ENCODE measurements around the gene SUN5.
"Not testable (repeated sequence)": the region's sequence is repeated elsewhere in the genome, so short reads cannot be mapped to it uniquely, and the experiment has no call there.

Gene SUN5

DNA sequence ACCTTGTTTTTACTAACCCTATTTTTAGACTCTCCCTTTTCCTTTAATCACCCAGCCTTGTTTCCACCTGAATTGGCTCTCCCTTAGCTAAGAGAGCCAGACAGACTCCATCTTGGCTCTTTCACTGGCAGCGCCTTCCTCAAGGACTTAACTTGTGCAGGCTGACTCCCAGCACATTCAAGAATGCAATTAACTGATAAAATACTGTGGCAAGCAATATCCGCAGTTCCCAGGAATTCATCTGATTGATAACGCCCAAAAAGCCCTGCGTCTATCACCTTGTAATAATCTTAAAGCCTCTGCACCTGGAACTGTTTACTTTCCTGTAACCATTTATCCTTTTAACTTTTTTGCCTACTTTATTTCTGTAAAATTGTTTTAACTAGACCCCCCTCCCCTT lies 29.1 kb downstream of the SUN5 start:
- not testable (repeated sequence) for DNase-seq

DNA sequence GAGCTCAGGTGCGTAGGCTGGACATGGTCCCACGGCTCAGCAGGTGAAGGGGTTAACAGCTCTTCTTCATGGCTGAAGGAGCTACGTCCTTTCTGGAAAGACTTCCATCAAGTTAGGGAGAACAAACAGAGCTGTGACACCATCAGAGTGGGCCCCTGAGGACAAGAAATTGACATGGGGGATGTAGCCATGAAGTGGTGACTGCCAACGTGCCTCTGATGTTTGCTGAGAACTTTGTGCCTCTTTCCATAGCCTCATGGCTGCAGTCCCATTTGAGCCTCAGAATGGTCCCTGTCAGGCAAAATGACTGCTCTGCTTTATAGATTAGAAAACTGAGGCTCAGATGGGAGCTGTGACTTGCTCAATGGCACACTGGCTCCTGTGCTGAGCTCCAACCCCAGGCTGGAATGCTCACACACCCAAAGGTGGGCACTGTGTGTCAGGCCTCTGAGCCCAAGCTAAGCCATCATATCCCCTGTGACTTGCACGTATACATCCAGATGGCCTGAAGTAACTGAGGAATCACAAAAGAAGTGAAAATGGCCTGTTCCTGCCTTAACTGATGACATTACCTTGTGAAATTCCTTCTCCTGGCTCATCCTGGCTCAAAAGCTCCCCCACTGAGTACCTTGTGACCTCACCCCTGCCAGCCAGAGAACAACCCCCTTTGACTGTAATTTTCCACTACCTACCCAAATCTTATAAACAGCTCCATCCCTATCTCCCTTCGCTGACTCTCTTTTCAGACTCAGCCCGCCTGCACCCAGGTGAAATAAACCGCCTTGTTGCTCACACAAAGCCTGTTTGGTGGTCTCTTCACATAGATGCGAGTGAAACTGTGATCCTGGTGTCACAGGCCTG lies 29.8 kb downstream of the SUN5 start:
- not testable (repeated sequence) for DNase-seq

DNA sequence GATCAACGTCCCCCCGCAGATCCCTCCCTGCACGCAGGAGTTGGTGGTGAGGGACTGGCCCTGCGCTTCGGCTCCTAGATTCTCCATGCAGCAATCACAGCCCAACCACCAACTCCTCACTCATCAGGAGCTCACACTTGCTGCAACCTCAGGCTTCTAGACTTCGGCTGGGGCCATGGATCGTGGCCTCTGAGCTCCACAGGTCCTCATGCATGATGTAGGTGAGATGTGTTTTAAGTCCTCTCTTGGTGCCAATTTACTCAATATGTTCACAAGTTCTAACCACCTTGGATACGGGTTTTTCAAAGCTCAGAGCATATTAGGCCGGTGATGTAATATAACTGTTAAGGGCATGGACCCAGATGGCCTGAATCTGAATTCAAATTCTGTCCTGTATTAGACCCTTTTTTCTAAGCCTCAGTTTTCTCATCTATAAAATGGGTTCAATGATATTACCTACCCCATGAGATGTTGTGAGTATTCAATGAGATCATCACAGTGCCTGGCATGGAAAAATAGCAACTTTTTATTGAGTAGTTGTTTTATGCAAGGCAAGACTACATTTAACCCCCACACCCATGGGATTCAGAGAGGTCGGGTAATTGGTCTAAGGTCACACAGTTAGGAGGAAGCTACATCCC lies 31.0 kb downstream of the SUN5 start:
- DNase-seq = no peak

DNA sequence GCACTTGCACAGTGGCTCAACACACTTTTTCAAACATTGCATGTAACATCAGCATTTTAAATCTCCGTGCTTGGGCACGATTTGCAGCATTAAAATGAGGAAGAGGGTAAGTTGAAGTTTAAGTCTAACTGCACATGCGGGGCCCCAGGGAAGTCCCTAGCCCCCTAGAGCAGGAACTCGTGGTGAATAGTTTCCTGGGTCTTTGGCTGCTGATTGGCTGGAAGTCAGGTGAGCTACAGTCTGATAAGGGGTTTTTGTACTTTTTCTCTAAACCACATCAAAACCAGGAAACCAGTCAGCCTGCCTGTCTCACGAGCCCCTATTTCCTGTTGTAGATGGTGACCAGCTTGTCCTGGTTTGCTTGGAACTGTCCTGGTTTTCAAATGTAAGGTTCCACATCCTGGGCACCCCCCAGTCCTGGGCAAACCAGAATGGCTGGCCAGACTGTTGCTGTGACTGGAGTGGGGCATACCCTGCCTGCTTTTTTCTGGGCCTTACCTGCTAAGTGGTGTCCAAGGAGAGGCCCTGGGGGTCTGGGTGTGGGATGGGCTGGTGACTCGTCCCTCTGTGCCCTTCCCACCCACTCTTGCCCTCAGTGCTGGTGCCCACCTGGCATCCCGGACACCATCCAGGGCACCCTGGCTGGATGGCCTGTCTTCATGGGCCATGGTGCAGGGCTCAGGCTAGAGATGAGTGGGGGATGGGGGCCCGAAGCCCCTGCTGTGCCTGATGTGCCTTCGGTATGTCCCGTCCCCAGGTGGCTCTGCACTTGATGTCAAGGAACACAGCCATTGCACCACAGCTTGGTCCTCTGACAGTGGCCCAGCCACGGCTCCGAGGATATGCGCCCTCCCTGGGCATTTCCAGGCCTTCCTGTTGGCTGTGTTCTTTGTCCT lies 31.8 kb downstream of the SUN5 start:
- DNase-seq = peak; percentile 91

DNA sequence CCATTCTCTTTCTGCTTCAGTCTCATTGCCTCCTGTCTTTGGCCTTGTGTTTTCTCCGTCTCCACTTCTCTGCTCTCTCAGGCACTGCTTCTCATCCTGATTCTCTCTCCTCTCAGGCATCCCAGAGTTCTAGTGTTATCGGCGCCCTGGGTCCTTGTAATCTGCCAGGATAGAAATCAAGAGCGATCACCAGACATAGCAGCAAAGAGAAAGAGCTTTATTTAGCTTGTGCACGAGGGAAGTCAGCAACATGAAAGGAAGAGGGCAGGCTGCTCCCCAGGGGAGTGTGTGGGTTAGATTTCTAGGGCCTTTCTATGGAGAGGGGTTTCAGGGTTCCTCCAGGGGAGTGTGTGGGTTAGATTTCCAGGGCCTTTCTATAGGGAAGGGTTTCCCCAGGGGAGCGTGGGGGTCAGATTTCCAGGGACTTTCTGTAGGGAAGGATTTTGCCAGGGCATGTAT lies 32.5 kb downstream of the SUN5 start:
- no peak for DNase-seq

DNA sequence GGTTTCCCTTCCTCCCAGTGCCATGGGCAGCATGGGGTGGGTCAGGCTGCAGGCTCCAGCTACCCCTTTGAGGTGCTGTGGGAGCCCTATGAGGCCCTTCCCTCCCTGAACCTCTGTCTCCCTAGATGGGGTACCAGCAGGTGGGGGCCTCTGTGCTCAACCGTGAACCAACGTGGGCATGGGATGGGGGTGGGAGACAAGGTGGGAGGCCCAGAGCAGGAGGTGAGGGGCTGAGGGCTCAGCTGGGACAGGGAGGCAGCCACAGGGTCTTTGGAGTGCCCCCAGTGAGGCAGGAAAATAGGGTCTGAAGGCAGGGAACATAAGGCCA lies 33.3 kb downstream of the SUN5 start:
- DNase-seq = no peak

DNA sequence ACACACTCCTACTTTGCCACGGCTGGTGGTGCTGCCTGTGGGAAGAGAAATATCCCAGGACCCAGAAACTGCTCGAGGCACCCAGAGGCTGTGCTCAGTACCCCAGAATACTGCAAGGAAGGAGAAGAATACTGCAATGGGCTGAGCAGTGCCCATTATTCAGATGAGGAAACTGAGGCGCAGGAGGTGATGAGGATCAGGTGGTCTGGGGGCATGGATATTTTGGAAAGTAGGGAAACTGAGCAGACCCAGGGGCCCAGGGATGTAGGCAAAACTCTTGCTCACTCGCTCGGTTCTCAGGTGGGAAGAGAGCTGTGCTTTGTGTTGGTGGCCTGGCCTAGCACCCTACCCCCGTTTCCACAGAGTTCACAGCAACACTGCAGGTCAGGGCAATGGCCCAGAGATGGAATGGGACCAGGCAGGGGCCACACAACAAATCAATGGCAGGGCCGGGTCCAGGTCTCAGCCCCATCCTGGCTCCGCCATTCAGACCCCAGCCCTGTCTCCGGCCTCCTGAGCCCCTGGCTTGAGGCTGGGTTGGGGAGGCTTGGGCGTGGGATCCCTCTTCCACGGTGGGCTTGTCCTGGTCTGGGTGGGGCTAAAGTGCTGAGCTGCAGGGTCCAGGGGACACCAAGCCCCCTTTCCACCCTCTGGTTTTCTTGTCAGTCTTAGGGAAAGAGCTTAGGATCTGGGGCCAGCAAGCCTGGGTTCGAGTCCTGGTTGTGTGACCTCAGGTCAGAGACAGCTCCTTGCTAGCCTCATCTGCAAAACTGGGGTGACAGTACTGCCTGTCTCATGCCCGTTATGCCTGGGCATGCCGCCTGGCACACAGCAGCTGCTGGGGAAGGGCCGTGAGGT lies 33.9 kb downstream of the SUN5 start:
- DNase-seq = no peak

DNA sequence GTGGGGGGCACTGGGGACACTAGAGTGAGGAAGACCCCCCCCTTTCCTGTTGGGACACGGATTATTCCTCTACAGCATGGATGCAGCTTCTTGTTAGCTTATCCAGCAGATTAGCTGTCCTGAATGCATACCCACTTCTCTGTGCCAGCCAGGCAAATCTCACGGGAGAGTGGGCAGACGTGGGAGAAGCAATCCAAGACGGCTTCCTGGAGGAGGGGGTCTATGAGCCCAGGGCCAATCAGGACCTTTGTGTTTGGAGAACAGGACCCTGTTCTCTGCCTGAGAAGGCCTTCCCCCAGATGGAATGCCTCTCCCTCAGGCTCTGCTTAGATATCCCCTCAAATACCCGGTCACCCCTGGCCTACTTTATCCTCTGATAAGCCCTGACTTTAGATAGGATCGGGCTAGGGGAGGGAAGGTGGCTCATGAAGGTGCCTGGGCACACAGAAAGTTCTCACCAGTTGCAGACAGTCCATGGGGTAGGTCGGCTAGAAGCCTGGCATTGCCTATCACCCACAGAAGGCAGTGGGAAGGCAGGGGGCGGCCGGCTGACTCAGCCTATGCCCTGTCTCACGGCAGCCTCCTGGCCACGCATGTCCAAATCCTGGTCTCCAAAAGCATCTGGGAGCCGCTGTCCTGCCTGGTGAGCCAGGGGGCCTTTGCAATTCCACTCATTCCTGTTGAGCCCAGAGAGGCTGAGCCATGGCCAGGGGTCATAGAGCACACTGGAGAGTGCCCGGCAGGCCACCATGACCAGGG lies 34.7 kb downstream of the SUN5 start:
- no peak for DNase-seq

DNA sequence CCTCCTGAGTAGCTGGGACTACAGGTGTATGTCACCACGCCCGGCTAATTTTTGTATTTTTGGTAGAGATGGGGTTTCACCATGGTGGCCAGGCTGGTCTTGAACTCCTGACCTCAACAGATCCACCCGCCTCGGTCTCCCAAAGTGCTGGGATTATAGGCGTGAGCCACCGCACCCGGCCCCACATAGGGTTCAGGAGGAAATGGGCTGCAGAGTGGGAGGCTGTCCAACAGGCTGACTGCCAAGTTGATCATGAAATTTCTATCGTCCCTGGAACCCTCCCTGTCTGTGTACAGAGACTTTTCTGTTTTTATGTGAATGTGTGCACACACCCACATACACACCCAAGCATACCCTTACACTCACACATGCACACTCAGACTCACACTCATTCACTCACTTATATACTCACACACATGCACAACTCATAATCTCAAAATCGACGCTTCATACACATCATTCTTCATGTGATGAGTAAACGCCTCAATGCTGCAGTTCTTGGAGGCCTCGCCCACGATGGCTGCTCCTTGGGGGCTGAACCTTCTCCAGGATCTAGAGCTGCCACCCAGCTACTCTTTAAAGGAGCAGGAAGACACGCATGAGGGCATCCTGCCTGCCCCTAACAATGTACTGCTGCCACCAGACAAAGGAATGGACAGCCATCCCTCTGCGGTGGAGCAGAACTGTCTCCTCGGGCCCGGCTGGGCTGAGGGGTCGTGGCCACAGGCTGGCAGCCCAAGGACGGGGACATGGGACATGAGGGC lies 35.6 kb downstream of the SUN5 start:
- no peak for DNase-seq

DNA sequence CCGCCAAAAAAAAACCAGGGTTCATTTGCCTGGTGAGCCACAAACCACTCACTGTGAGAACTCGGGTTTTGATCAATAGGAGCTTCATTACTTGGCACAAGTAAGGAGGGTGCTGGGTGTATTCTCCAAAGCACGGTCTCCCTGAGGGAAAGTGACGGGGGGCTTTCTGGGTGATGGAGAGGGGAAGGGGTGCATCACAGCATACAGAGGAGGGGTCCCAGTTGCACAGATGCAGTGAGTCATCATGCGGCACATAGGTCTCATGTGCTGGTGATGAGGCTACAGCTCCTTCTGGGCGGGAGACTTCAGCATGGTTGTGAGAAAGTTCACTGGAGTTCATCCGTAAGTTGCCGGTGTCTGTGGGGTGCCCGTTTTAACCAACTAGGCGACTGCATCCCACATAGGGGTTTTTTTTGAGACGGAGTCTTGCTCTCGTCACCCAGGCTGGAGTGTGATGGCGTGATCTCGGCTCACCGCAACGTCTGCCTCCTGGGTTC lies 36.2 kb downstream of the SUN5 start:
- DNase-seq = peak; percentile 69

DNA sequence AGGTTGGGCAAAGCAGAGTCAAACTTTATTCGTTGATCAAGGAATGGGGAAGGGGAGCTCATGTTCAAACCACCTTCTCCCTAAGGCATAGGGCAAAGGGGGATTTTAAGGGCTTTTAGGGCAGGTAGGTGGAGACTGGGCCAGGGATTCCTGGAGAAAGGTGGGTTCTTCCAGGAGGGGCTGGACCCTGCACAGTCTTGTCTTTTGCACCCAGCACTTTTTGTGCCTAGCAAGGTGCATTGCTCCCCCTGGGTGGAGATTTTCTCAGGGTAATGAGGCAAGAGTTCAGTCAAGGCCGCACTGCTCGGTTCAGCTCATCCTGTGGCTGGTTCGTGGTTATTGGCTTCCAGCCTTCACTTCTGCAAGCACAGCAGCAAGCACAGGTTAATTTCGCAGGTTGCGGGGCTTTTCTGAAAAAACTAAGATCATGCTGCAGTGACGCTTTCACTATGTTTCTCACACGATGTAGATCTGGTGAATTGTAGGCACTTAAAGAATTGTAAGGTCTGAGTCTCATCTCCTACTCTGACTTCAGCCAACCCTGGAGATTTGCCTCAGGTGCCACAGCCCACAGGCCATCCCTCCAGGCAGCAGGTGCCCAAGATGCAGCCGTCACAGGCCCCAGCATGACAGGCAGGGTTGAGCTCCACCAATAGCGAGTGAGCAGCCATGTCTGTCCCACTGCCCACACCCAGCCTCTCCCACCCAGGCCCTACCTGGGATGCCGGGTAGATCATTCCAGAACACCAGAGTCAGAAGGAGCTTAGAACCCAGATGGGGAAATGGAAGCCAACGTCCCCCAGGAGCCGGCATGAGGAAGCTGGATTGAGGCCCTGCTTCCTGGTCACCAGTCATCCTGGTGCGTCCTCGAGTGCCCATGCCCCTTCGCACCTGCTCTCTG lies 37.1 kb downstream of the SUN5 start:
- DNase-seq = peak; percentile 58

DNA sequence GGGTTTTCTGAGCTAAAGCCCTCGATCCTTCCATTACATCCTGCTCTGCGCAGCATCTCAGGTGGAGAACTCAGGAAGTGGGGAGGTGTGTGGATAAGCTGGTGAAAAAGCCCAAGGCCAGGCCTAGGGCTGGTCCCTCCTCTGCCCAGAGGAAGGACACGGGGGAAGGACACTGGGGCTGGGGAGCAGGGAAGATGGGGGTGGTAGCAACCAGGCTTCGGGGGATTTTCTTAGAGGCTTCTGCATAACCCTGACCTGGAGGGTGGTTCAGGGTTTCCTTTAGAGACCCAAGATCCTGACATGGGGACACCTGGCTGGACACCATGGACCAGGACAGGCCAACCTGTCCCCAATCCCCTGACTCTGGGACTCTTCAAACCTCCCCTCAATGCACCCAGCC lies 37.9 kb downstream of the SUN5 start:
- no peak for DNase-seq

DNA sequence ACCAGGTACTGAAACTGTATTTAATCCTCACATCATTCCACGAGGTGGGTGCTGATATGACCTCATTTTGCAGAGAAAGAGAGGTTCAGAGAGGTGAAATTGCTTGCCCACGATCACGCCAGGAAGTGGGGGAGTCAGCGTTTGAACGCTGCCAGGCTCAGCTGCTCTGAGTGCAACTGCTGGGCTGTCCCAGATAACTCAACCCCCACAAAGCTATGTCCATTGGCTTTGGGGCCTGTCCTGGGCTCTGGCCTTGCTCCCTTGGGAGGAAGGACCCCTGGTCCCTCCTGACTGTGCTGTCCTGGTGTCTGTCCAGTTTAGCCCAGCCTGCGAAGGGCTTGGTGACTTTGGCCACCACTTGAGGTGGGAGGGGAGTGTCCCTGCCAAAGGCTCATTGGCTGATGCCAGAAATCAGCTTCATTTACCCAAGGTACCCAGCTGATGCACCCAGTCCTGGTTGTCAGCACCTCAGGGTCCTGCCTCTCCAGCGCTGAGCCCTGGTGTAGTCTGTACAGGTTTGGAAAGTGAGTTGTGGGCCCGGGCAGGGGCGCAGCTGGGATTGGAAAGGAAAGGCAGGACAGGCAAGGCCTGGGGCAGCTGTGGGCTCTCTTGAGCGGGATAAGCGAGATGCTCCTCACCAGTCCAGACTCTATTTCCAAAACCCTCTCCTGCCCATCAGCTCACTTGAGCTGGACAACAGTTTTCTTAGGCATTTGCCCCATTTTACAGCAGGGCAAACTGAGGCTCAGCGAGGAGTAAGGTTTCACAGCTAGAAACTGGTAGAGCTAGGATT lies 38.5 kb downstream of the SUN5 start:
- DNase-seq = peak; percentile 27

DNA sequence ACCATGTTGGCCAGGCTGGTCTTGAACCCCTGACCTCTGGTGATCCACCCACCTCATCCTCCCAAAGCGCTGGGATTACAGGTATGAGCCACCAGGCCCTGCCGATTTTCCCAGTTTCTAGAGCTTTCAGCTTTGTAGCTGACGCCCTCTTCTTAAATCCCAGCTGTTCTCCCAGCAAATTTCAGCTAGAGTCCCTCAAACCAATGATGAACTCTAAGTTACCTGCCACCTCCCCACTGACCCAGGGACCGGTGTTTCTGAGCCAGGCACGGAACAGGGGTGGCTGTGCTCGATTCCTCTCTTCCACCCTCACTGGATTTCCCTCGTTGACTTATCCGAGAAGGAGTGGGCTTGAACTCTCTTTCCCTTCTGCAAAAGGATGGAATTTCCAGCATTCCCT lies 39.1 kb downstream of the SUN5 start:
- DNase-seq = no peak

DNA sequence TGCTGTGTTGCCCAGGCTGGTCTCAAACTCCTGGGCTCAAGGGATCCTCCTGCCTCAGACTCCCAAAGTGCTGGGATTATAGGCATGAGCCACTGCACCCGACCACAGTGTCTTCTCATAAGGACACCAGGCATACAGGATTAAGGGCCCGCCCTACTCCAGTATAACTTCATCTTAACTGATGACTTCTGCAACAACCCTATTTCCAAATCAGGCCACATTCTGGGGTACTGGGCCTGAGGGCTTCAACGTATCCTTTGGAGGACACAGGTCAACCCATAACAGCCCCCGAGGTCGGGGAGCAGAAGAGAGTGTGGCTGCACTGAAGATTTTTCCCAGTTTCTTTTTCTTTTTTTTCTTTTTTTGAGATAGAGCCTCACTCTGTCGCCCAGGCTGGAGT lies 39.7 kb downstream of the SUN5 start:
- no peak for DNase-seq

DNA sequence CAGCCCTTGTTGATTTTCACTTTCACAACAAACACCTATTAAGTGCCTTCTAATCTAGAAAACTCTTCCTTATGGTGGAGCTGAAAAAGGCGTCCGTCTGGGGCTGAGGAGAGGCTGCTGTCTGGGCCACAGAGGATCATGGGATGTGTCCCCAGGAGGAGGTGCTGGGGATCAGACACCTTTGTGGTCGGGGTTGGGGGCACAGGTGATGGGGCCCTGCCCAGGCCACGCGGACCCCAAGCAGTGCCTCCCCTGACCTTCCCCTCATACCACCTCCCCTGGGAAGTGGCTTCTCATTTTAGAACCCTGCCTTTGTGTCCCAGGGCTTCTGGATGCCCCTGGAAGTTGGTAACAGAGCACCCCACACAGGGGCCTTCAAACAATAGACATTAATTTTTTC lies 41.1 kb downstream of the SUN5 start:
- DNase-seq = no peak

DNA sequence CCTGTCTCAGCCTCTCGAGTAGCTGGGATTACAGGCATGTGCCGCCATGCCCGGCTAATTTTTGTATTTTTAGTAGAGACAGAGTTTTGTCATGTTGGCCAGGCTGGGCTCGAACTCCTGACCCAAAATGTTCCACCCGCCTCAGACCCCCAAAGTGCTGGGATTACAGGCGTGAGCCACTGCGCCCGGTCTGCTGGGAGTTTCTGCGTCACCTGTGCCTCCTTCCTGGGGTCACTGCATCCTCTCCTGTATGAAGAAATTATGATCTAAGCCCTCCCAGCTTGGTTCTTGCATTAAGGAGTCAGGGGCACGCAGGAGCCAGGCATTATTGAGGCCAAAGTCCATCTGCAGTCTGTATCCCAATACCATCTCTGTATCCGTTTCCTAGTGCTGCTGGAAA lies 41.6 kb downstream of the SUN5 start:
- DNase-seq = not testable (repeated sequence)

DNA sequence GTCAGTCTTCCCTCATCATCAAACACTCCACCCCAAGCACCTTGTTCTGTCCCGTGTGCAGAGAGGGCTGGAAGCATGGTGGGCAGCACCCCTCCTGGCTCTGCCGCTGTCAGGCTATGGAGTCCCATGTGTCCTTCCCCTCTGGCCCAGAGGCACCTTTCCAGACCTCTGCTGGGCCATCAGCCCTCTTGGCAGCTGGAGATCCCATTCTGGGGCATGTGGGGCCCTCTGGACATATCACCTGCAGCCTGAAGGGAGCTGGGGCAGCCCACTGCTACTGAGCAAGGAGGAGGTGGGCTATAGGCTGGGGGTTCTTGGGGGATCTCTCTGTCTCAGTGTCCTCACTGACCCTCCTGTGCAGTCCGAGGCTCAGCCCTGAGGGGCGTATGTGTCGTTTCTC lies 42.2 kb downstream of the SUN5 start:
- no peak for DNase-seq
